ENCODE results near the gene FBXO2.

- TF ChIP-seq REST (IDR thresholded peaks at IDR 0.05; ENCODE audit: low read depth): no peak
- no peak for TF ChIP-seq EZH2phosphoT487 (IDR thresholded peaks at IDR 0.05; ENCODE audit: borderline replicate concordance)
These were observed 55.8 kb downstream of the FBXO2 start for GRCh38 chr1:11598461-11598860.
